Activated naive CD4-positive, alpha-beta T cell (primary cell): Measurements from ENCODE around the gene GRIN2C.

ENCODE experiments used
- DNase-seq, 4 experiments: peaks; one replicate each; lab custom pipeline; 2025; lab: John Stamatoyannopoulos, UW

GRIN2C gene

GRCh38 chr17:74822335-74822938, 37.2 kb downstream of the GRIN2C start:
- no peak for DNase-seq

DNA sequence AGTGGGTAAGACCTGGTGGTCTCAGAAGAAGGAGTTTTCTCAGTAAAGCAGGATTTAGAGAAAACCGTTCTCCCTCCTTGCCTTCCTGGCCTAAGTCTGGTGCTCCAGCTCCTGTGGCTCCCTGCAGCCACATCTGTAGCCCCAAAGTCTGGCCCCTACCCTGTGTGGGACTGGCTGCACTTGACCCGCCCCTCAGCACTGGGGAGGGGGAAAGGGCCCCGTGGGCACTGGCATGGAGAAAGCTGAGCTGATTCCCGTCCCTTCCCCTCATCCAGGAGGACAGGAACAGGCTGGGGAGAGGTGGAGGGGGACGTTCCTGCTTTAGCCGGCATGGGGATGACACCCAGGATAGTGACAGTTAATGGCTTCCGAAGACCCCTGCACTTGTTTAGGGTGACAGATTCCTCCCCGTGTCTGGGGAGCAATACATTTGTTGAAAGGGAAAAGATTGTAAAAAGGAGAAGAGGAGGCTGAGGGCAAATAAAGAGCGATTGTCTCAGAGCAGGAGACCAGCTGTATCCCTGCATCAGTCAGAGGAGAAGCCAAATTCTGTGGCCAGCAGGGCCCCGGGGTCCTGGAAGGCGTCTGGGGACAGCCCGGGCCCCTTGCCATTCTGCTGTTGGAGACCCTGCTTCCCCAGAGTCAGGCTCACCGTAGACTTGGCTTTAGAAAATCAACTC, 37.9 kb downstream of the GRIN2C start:
- DNase-seq, result no peak

GRCh38 chr17:74819801-74820436, 39.8 kb downstream of the GRIN2C start:
- no peak for DNase-seq

- no peak for DNase-seq
Observed at GRCh38 chr17:74818291-74818938, 41.3 kb downstream of the GRIN2C start.

GRCh38 chr17:74816905-74817620, 42.6 kb downstream of the GRIN2C start:
- no peak for DNase-seq

GRCh38 chr17:74815550-74816370, 43.9 kb downstream of the GRIN2C start:
- no peak for DNase-seq

- DNase-seq, result no peak
Observed at GRCh38 chr17:74815067-74815466, 44.6 kb downstream of the GRIN2C start.

DNA sequence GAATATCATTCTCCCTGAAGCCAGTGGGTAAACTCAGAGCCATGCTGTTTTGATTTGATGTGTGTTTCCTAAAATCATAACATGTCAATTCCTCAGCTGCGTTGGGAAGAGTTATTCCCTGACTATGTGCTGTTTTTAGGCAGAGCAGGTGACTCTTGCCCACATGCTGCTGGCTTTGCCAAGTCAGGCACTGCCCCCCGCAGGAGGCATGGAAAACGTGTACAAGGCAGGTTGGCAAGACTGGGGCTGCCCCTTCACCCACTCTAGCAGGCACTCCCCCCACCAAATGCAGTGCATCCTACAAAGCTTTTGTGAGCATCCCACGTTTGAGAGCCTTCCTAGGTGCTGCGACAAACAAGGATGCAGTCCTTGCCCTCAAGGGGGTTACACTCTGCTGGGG, 45.2 kb downstream of the GRIN2C start:
- DNase-seq, result no peak

GRCh38 chr17:74812109-74813009, 47.3 kb downstream of the GRIN2C start:
- no peak for DNase-seq

- DNase-seq, result no peak
Observed at GRCh38 chr17:74810699-74811485, 48.8 kb downstream of the GRIN2C start.

DNA sequence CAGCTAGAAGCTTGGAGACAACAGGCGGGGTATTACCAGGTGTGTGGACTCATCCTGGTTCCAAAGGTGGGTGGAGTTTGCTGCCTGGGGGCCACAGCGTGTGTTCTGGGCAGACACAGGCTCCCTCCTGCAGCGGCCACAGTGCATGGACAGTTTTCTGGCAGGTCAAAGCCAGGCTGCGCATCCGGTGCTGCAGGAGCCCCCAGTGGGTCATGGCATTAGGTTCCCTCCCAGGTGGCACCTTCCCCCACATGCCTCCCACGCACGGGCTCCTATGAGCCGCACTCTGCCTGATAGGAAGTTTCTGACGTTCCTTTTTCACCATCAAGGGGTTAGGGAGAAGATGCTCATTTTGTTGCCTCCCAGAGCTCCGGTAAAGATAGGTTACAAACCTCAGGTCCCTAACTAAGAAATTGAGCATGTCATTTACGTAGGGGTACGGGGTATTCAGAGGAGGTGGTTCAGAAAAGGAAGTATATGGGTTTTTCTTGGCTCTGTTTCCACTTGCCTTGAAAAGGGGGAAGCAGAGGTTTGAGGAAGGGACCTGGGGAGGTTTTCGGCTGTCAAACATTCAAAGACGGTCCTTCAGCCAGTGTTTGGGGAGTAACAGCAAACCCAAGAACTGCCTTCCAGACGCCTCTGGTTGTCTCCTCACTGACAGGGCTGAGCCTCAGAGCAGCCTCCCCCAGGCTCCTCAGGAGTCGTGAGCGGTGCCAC, 50.8 kb downstream of the GRIN2C start:
- DNase-seq, result no peak

- DNase-seq, result no peak
Observed at GRCh38 chr17:74807925-74808324, 51.8 kb downstream of the GRIN2C start.

GRCh38 chr17:74807441-74807840, 52.2 kb downstream of the GRIN2C start:
- no peak for DNase-seq

DNA sequence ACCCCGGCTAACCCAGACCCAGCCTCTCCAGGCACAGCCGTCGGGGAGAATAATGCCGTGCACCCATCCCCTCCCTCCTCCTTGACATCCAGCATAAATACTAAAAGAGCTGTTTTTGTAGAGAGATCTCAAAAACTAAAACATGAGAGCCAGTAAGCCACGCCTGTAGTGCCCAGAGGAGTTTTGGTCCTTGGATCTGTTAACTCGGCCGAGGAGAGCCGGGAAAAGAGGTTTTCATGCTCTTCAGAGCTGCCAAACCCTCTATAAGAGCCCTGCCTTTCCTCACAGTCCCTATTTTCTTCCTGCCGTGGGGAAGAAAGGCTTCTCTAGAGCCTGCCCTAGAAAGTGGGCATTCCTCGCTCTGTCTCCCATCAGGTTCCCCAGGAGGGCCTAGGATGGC, 53.4 kb downstream of the GRIN2C start:
- DNase-seq, result no peak

GRCh38 chr17:74805591-74805991, 54.1 kb downstream of the GRIN2C start:
- DNase-seq, result no peak

- DNase-seq, result no peak
Observed at GRCh38 chr17:74804683-74805082, 55.0 kb downstream of the GRIN2C start.

DNA sequence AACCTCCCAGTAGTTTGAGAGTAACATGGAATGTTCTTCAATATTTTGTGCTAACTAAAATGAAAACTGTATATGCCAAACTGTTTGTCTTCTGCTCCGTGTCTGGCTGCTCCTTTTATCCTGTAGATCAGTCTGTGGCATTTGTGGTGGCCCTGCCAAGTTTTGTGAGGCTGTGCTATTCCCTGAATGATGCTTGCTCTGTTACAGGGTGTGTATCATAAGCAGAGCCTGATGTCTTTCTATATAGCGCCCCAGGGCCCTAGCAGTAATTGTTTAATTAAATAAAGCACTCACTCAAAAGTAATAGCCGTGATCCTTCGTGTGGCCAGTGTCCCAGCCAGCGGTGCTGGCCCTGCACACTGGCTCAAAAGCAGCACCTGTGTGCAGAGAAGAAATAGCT, 55.7 kb downstream of the GRIN2C start:
- DNase-seq, result no peak

DNA sequence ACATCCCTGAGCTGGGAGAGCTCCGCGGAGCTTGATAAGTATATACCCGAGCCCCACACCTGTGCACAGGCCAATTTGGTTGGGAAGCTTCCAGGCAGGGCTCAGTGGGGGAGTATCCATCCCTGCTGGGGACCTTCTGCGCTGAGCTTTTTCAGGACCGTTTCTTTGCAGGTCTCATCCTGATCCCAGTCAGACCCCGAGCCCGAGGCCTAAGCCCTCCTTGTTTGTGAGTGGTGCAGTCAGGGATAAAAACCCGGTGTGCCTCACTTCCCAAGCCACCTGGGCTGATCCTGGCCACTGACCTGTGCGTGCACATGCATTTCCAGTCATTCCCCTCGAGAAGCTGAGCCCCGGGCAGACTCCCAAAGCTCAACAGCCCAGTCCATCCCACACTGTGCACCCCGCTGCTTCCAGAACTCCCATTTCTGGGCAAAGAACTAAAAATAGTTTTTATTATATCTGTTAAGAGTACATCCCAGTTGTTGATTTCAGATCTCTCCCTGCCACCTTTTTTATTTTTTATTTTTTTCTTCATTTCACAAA, 56.2 kb downstream of the GRIN2C start:
- no peak for DNase-seq

DNA sequence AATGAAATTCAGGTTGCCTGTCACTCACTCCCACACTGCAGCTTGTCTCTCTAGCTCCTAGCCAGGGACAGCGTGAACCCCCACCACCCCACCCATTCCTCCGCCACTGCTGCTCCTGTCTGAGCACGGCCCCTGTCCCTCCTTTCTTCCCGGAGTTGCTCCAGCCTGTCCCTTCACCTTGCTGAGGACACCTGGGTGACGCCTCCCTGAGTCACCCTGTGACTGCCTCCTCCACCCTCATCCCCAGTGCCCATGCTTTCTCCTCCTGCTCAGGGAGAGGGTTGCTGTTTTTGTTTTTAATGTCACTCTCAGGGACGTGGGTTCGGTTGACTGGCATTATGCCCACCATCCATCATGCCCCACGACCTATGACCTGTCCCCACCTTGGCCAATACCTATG, 57.8 kb downstream of the GRIN2C start:
- DNase-seq, result no peak
